Activated CD4-positive, alpha-beta T cell treated with anti-CD3 and anti-CD28 coated beads, Interleukin-2, amount 10 ng/mL, durations not matched to agents 7 days and 5 days (primary cell): Measurements from ENCODE around the gene PRR33. TPM values are rescaled to one million over a fixed set of nuclear protein-coding genes. Genes with fewer than 3 reads are reported as not detected.

Experiments used
- CTCF ChIA-PET: fragments of 350-600 bp; sonication (Branson Sonifier 250); formaldehyde crosslinking; loops from one replicate; lab custom pipeline; 2021; ENCODE audit warnings: antibody characterized with exemption; lab: Charles Lee
- POLR2A ChIA-PET: fragments of 350-600 bp; sonication (Branson Sonifier 250); formaldehyde crosslinking; loops from one replicate; lab custom pipeline; 2021; ENCODE audit warnings: antibody characterized with exemption; lab: Charles Lee
- DNase-seq: peaks from one replicate; pipeline ENCODE4 v3.0.0-alpha.2; 2020
- H3K27ac Mint-ChIP-seq: one replicate; pipeline ENCODE4 v1.8.0; 2021; ENCODE audit warnings: mild to moderate bottlenecking, moderate library complexity, mixed read lengths
- H3K27me3 Mint-ChIP-seq: one replicate; pipeline ENCODE4 v1.8.0; 2021; ENCODE audit warnings: mixed read lengths
- H3K36me3 Mint-ChIP-seq: one replicate; pipeline ENCODE4 v1.8.0; 2021; ENCODE audit warnings: low read depth, mixed read lengths
- H3K4me1 Mint-ChIP-seq: one replicate; pipeline ENCODE4 v1.8.0; 2021; ENCODE audit warnings: mixed read lengths
- H3K4me3 Mint-ChIP-seq: one replicate; pipeline ENCODE4 v1.8.0; 2021; ENCODE audit warnings: mild to moderate bottlenecking, moderate library complexity, mixed read lengths
- H3K9me3 Mint-ChIP-seq: one replicate; pipeline ENCODE4 v1.8.0; 2021; ENCODE audit warnings: mixed read lengths
- total RNA-seq, 2 experiments: library from RNA; stranded (reverse); gene quantifications; one replicate each; pipeline ENCODE4 v1.2.3, GENCODE V29; 2021

The PRR33 gene
- total RNA-seq, 2 experiments from 2014 or later = 0.05 TPM; not detected in 1

GRCh38 chr11:1933416-1934334 is 42.0 kb upstream of the PRR33 start:
- H3K4me3 Mint-ChIP-seq = no peak overlapping the region
- peaks cover 2% of the 10 kb centered on the region for H3K4me1 Mint-ChIP-seq
- H3K36me3 Mint-ChIP-seq = no peaks in the 10 kb centered on the region
- peaks cover 18% of the 10 kb centered on the region for H3K27me3 Mint-ChIP-seq
- no peaks in the 10 kb centered on the region for H3K9me3 Mint-ChIP-seq
- POLR2A ChIA-PET = no interaction called here
- no peak overlapping the region for H3K27ac Mint-ChIP-seq
- CTCF ChIA-PET = interaction anchor here (0.6 to 0.9 kb wide), 3 partner anchors 23 to 168 kb away, joined by 3 to 4 read pairs (median 3); no protein-coding TSS in a partner anchor
- DNase-seq = peak; percentile 4

DNA sequence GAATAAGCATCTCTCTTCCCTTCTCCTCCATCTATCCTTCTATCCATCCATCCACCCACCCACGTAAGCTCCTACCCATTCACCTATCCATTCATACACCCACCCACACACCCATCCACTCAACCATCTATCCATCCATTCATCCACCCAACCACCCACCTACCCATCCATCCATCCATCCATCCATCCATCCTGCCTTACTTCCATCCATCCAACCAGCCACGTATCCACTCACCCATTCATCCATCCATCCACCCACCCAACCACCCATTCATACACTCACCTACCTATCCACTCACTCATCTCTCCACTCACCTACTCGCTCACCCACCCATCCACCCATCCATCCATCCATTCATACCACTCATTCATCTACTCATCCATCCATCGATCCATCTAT is 41.0 kb upstream of the PRR33 start:
- ChIA-PET CTCF (interaction anchor here (0.6 kb wide), 1 partner anchor 21 kb away, joined by 3 read pairs; no protein-coding TSS in a partner anchor), POLR2A (no interaction called here)
- H3K27ac Mint-ChIP-seq = no peak overlapping the region
- DNase-seq = no peak
- peaks cover 18% of the 10 kb centered on the region for H3K27me3 Mint-ChIP-seq
- H3K4me1 Mint-ChIP-seq = peaks cover 2% of the 10 kb centered on the region
- H3K36me3 Mint-ChIP-seq = no peaks in the 10 kb centered on the region
- H3K9me3 Mint-ChIP-seq = no peaks in the 10 kb centered on the region
- H3K4me3 Mint-ChIP-seq = no peak overlapping the region

DNA sequence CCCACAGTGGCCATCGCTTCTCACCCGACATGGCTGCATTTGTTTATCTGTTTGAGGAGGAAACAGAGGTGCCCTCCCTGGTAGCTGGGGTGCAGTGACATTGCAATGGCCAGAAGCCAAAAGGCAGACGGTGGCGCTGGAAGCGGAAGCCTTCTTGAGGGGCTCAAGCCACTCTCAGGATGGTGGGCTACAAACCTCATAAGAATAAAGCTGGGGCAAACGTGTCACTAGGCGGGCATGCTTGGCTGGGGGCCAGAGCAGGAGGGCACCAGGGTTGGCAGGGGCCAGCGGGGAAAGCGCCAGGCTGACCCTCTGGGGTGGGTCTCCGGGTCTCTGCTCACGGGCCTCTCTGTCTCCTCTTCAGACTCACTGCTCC is 40.4 kb upstream of the PRR33 start:
- no peaks in the 10 kb centered on the region for H3K9me3 Mint-ChIP-seq
- CTCF ChIA-PET = no interaction called here
- peaks cover 2% of the 10 kb centered on the region for H3K4me1 Mint-ChIP-seq
- H3K4me3 Mint-ChIP-seq = no peak overlapping the region
- no peak overlapping the region for H3K27ac Mint-ChIP-seq
- peaks cover 18% of the 10 kb centered on the region for H3K27me3 Mint-ChIP-seq
- H3K36me3 Mint-ChIP-seq = no peaks in the 10 kb centered on the region
- POLR2A ChIA-PET = no interaction called here
- no peak for DNase-seq

- Mint-ChIP-seq H3K36me3 (no peaks in the 10 kb centered on the region), H3K9me3 (no peaks in the 10 kb centered on the region), H3K27ac (no peak overlapping the region), H3K27me3 (peaks cover 18% of the 10 kb centered on the region), H3K4me1 (peaks cover 2% of the 10 kb centered on the region), H3K4me3 (no peak overlapping the region)
- CTCF ChIA-PET = no interaction called here
- POLR2A ChIA-PET = no interaction called here
- DNase-seq = no peak
Measured at GRCh38 chr11:1931341-1932104, 39.8 kb upstream of the PRR33 start.

DNA sequence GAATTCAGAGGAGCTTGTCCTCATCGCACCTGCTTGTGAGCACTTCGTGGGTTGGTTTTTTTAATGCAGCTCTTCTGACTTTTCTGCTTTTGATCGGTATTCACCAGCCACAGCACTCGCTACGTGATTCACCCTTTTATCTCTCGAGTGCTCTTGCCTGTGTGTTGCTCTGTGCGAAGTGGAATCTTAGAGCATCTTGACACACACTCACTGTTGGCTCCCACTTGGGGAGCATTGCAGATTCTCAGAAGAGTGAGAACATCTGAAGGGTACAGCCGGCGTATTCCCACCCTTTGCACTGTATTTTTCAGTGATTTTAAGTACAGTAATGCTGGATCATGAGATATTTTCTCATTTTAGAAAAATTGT is 38.8 kb upstream of the PRR33 start:
- ChIA-PET CTCF (no interaction called here), POLR2A (no interaction called here)
- no peaks in the 10 kb centered on the region for H3K36me3 Mint-ChIP-seq
- no peaks in the 10 kb centered on the region for H3K9me3 Mint-ChIP-seq
- H3K27ac Mint-ChIP-seq = no peak overlapping the region
- no peak overlapping the region for H3K4me3 Mint-ChIP-seq
- peaks cover 2% of the 10 kb centered on the region for H3K4me1 Mint-ChIP-seq
- no peak for DNase-seq
- H3K27me3 Mint-ChIP-seq = peaks cover 18% of the 10 kb centered on the region

- CTCF ChIA-PET = no interaction called here
- Mint-ChIP-seq H3K36me3 (no peaks in the 10 kb centered on the region), H3K4me3 (no peak overlapping the region), H3K4me1 (peaks cover 2% of the 10 kb centered on the region), H3K27me3 (peaks cover 18% of the 10 kb centered on the region), H3K27ac (no peak overlapping the region), H3K9me3 (no peaks in the 10 kb centered on the region)
- POLR2A ChIA-PET = no interaction called here
- DNase-seq = no peak
Measured at GRCh38 chr11:1929621-1930461, 38.1 kb upstream of the PRR33 start.

- Mint-ChIP-seq H3K36me3 (no peaks in the 10 kb centered on the region), H3K4me1 (peaks cover 2% of the 10 kb centered on the region), H3K27me3 (peaks cover 16% of the 10 kb centered on the region), H3K27ac (no peak overlapping the region), H3K9me3 (no peaks in the 10 kb centered on the region), H3K4me3 (no peak overlapping the region)
- ChIA-PET POLR2A (no interaction called here), CTCF (no interaction called here)
- DNase-seq = no peak
Measured at GRCh38 chr11:1928891-1929541, 37.3 kb upstream of the PRR33 start.

DNA sequence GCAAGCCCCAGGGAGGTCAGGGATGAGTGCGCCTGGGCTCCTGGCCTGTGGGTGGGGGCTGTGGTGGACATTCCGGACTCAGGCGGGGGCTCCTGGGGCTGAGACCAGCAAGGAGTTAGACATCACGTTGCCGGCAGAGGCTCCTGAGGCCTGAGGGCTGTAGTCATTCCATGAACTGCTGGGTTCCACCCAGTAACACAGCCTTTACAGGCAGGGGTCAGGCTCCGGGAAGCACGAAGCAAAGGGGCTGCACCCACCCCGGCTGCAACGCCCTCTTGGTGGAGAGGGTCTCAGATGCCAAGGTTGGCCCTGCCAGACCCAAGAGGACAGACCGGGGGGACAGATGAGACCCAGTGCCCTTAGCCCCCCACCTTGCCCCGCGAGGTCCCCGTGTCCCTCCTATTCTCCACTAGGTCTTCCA is 36.8 kb upstream of the PRR33 start:
- H3K27ac Mint-ChIP-seq = no peak overlapping the region
- no peak for DNase-seq
- H3K36me3 Mint-ChIP-seq = no peaks in the 10 kb centered on the region
- peaks cover 16% of the 10 kb centered on the region for H3K27me3 Mint-ChIP-seq
- CTCF ChIA-PET = no interaction called here
- POLR2A ChIA-PET = no interaction called here
- no peak overlapping the region for H3K4me3 Mint-ChIP-seq
- peaks cover 2% of the 10 kb centered on the region for H3K4me1 Mint-ChIP-seq
- H3K9me3 Mint-ChIP-seq = no peaks in the 10 kb centered on the region

DNA sequence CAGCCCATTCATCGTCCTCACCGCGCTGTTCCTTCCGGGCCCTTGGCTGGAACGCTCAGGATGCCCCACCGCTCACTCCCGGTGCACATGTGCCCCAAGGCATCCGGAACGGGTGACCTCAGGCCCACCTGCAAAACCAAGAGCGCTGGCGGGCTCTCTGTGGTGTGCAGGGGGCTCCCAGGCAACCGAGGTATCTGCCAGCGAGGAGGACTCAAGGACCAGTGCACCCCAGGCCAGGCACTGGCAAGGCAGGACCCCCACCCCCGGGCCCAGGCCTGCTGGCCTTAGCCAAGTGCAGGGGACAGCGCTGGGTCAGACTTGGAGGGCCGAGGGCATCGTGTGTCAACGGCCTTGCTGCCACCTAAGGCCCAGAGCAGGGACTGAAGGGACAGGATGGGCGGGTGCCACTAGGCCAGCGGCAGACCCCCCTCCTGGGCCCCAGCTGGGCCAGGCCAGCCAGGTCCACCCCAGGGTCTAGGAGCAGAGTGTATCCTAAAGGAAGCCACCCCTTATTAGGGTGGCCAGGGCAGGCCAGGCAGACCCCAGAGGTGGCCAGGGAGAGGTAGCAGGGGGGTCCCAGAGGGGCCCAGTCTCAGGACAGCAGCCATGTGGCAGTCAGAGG is 36.3 kb upstream of the PRR33 start:
- H3K9me3 Mint-ChIP-seq = no peaks in the 10 kb centered on the region
- H3K27me3 Mint-ChIP-seq = peaks cover 14% of the 10 kb centered on the region
- no peak overlapping the region for H3K4me3 Mint-ChIP-seq
- no peak for DNase-seq
- peaks cover 2% of the 10 kb centered on the region for H3K4me1 Mint-ChIP-seq
- ChIA-PET POLR2A (no interaction called here), CTCF (no interaction called here)
- H3K27ac Mint-ChIP-seq = no peak overlapping the region
- no peaks in the 10 kb centered on the region for H3K36me3 Mint-ChIP-seq

DNA sequence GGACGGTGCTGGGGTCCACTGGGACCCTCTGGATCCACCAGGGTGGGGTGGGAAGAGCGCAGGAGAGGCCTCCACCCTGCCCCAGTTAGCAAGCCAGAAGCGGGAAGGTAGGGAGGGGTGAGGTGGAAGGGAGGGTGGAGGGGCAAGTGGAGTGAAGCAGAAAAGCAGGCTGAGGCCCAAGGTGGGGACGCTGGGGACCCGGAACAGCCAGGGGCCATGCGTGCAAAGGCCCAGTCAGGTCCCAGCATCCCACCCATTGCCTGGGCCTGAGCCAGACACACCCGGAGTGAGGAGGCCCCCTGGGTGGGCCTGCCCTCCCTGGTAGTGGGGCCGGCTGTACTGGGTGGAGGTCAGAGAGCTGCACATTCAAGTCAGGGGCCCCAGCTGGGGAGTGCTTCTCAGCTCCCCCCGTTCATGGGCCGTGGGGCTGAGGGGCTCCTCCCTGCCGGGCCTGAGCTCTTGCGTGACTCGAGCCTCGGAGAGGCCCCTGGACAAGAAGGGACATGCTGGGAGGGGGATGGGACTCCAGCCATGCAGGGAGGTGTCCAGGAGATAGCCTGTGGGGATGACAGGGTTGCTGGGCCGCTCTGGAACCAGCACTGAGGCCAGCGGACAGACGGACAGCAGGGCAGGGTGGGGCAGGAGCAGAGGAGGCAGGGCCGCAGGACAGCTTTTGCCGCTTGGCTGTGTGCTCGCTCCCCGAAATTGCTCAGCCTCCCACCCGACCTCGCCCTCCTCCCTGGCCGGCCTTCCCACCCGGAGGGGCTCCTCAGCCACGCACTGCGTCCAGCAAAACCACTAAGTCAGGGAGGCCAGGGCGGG is 35.5 kb upstream of the PRR33 start:
- POLR2A ChIA-PET = no interaction called here
- Mint-ChIP-seq H3K27me3 (peaks cover 14% of the 10 kb centered on the region), H3K9me3 (no peaks in the 10 kb centered on the region)

GRCh38 chr11:1926156-1927025 is 34.7 kb upstream of the PRR33 start:
- H3K4me1 Mint-ChIP-seq = peaks cover 6% of the 10 kb centered on the region
- DNase-seq = no peak
- no peaks in the 10 kb centered on the region for H3K9me3 Mint-ChIP-seq
- POLR2A ChIA-PET = no interaction called here
- no peaks in the 10 kb centered on the region for H3K36me3 Mint-ChIP-seq
- H3K27ac Mint-ChIP-seq = peak overlapping the region; percentile 13
- no peak overlapping the region for H3K4me3 Mint-ChIP-seq
- CTCF ChIA-PET = no interaction called here
- peaks cover 6% of the 10 kb centered on the region for H3K27me3 Mint-ChIP-seq

More for the DNA sequence above, 35.5 kb upstream of the PRR33 start:
- Mint-ChIP-seq H3K4me3 (no peak overlapping the region), H3K36me3 (no peaks in the 10 kb centered on the region), H3K27ac (no peak overlapping the region), H3K4me1 (peaks cover 6% of the 10 kb centered on the region)
- CTCF ChIA-PET = no interaction called here
- DNase-seq = no peak
